ENCODE data around the gene RBL2. TPM values are rescaled to one million over a fixed set of nuclear protein-coding genes. Genes with fewer than 3 reads are reported as not detected.

The RBL2 gene
- total and polyA plus RNA-seq, 2 of the 8 experiments (the other 6 are each of a cell fraction or from before 2014, with no cell fraction given): 13.9 to 22.1 TPM

GRCh38 chr16:53523971-53524548, 89.8 kb downstream of the RBL2 start:
- FAIRE-seq (no peak), DNase-seq (ENCODE audit: low read depth in 1 of 2, low spot score in 2 of 2) (no peak)
- no peak overlapping the region for H2BK20ac ChIP-seq (ENCODE audit: low read length)
- no peak overlapping the region for H2BK12ac ChIP-seq (ENCODE audit: low read depth, low read length)
- no peaks in the 10 kb centered on the region for H3K23me2 ChIP-seq (ENCODE audit: low read depth, low read length)
- POLR2A ChIA-PET (ENCODE audit: partially characterized antibody): no interaction called here
- H2BK120ac ChIP-seq (replicated peaks; ENCODE audit: low read depth, low read length): no peak overlapping the region
- H3K79me2 ChIP-seq (ENCODE audit: control insufficient read depth in 1 of 2, insufficient read depth in 2 of 2, low read length in 2 of 2): no peaks in the 10 kb centered on the region
- no peaks in the 10 kb centered on the region for H3K9me3 ChIP-seq (ENCODE audit: insufficient read depth in 2 of 2, low read depth in 1 of 2, low read length in 1 of 2)
- H3K4me3 ChIP-seq (ENCODE audit: extremely low read depth in 1 of 4, insufficient read depth in 2 of 4, low read depth in 3 of 4, low read length in 4 of 4): no peak overlapping the region
- 93% methylated on average over 15 of the region's 15 CpGs; no CpG with 5 or more reads in 1 of the 2 experiments for WGBS, 2 experiments (ENCODE audit: extremely low coverage in 1 of 2, insufficient coverage in 1 of 2, insufficient read length in 1 of 2, insufficient replicate concordance in 2 of 2, low coverage in 1 of 2, low lambda C conversion rate in 2 of 2, missing lambda C conversion rate in 1 of 2)
- H4K20me1 ChIP-seq (replicated peaks in 1 of 2; ENCODE audit: control insufficient read depth in 1 of 2, insufficient read depth in 2 of 2, low read length in 2 of 2): no peaks in the 10 kb centered on the region
- H3K14ac ChIP-seq (ENCODE audit: insufficient read length): no peak overlapping the region
- no peaks in the 10 kb centered on the region for H3K27me3 ChIP-seq (replicated peaks in 1 of 4; ENCODE audit: control insufficient read depth in 3 of 4, extremely low read depth in 1 of 4, insufficient read depth in 3 of 4, low read length in 3 of 4)
- H3K4me1 ChIP-seq (replicated peaks in 1 of 4; ENCODE audit: control insufficient read depth in 3 of 4, insufficient read depth in 4 of 4, low read length in 3 of 4): no peaks in the 10 kb centered on the region
- no peak overlapping the region for H3K9ac ChIP-seq (replicated peaks in 1 of 4; ENCODE audit: extremely low read depth in 1 of 4, low read depth in 3 of 4, low read length in 3 of 4)
- no peaks in the 10 kb centered on the region for H3K79me1 ChIP-seq (ENCODE audit: low read depth, low read length)
- H3K18ac ChIP-seq (ENCODE audit: extremely low read depth, low read length): no peak overlapping the region
- no peak overlapping the region for H4K5ac ChIP-seq (ENCODE audit: insufficient read length, low read depth, low read length)
- H3K36me3 ChIP-seq (ENCODE audit: control insufficient read depth in 2 of 4, insufficient read depth in 4 of 4, low read length in 3 of 4): no peaks in the 10 kb centered on the region
- H4K91ac ChIP-seq (replicated peaks; ENCODE audit: insufficient read length, low read length): no peak overlapping the region
- H3K27ac ChIP-seq (ENCODE audit: low read depth, low read length): no peak overlapping the region
- 0 out of 2 replicates have a peak overlapping the region, but pooled peaks have one; percentile 20 for H2AFZ ChIP-seq (ENCODE audit: low read length)
- H3K4ac ChIP-seq (replicated peaks; ENCODE audit: insufficient read length, low read depth, low read length): no peak overlapping the region
- H3K23ac ChIP-seq (ENCODE audit: insufficient read length): no peak overlapping the region
- H2BK15ac ChIP-seq (ENCODE audit: low read length): no peak overlapping the region
- peak overlapping the region; percentile 47; the same call in 1 of the 2 replicates for H4K8ac ChIP-seq (ENCODE audit: extremely low read depth, insufficient read depth, low read length)
- H2BK5ac ChIP-seq (ENCODE audit: low read depth, low read length): no peak overlapping the region
- no peak overlapping the region for H3K56ac ChIP-seq (replicated peaks; ENCODE audit: insufficient read length, low read depth, low read length)
- CTCF ChIA-PET (ENCODE audit: partially characterized antibody): interaction anchor here (0.7 to 1.3 kb wide), 2 partner anchors 8 to 21 kb away, joined by 3 to 4 read pairs; no protein-coding TSS in a partner anchor
- H2AK5ac ChIP-seq (ENCODE audit: low read depth, low read length): no peak overlapping the region
- H3K4me2 ChIP-seq (ENCODE audit: insufficient read depth in 1 of 2, low read depth in 2 of 2, low read length in 2 of 2): no peak overlapping the region
- TF ChIP-seq CTBP2 (IDR thresholded peaks at IDR 0.05; ENCODE audit: borderline replicate concordance, insufficient read depth, insufficient read length, low read length): no peak
- TF ChIP-seq CREB1 (IDR thresholded peaks at IDR 0.05): no peak
- TF ChIP-seq SP1 (IDR thresholded peaks at IDR 0.05; ENCODE audit: low read depth, low read length): no peak
- no peak for TF ChIP-seq CHD1 (IDR thresholded peaks at IDR 0.05; ENCODE audit: low read depth, low read length)
- TF ChIP-seq, protein P1, sequence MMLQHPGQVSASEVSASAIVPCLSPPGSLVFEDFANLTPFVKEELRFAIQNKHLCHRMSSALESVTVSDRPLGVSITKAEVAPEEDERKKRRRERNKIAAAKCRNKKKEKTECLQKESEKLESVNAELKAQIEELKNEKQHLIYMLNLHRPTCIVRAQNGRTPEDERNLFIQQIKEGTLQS (IDR thresholded peaks at IDR 0.05; ENCODE audit: insufficient read depth, low read depth, low read length): no peak
- TF ChIP-seq MAFK (IDR thresholded peaks at IDR 0.05; ENCODE audit: low read depth, low read length): no peak
- TF ChIP-seq YY1 (IDR thresholded peaks at IDR 0.05; ENCODE audit: low read depth, low read length): no peak
- TF ChIP-seq BCL11A (IDR thresholded peaks at IDR 0.05; ENCODE audit: low read depth in 2 of 2, low read length in 2 of 2): no peak
- TF ChIP-seq ASH2L (IDR thresholded peaks at IDR 0.05; ENCODE audit: low read length): no peak
- no peak for TF ChIP-seq KDM5A (IDR thresholded peaks at IDR 0.05; ENCODE audit: low read length)
- TF ChIP-seq, protein P2, sequence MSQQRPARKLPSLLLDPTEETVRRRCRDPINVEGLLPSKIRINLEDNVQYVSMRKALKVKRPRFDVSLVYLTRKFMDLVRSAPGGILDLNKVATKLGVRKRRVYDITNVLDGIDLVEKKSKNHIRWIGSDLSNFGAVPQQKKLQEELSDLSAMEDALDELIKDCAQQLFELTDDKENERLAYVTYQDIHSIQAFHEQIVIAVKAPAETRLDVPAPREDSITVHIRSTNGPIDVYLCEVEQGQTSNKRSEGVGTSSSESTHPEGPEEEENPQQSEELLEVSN (IDR thresholded peaks at IDR 0.05): no peak
- TF ChIP-seq TAF7 (optimal IDR thresholded peaks at IDR 0.05; ENCODE audit: borderline replicate concordance, low read depth, low read length): no peak
- no peak for TF ChIP-seq RFX5 (IDR thresholded peaks at IDR 0.05; ENCODE audit: borderline replicate concordance, low read depth, low read length)
